OCI-LY1 (cell line): ENCODE data around the gene JAKMIP3.

Experiments used
- H2AFZ ChIP-seq: fragments of 200-600 bp; sonication (generic), shearing (Covaris generic); 2 replicates; pipeline ENCODE4 v1.6.0; 2014; ENCODE audit warnings: antibody characterized with exemption, mild to moderate bottlenecking, low read length
- H3F3A ChIP-seq: fragments of 200-600 bp; sonication (generic), shearing (Covaris generic); 2 replicates; pipeline ENCODE4 v1.6.0; 2014; ENCODE audit warnings: mild to moderate bottlenecking, antibody characterized with exemption, low read length, moderate library complexity; ENCODE audit not compliant: insufficient read depth
- H3K27ac ChIP-seq: fragments of 200-600 bp; sonication (generic); 2 replicates; pipeline ENCODE4 v1.5.1; 2014; ENCODE audit warnings: low read length, mixed run types, mild to moderate bottlenecking, low read depth; ENCODE audit not compliant: poor library complexity, severe bottlenecking
- H3K27me3 ChIP-seq: fragments of 200-600 bp; sonication (generic); 2 replicates; pipeline ENCODE4 v1.6.0; 2014; ENCODE audit warnings: antibody characterized with exemption, mild to moderate bottlenecking, low read length, moderate library complexity; ENCODE audit not compliant: insufficient read depth
- H3K36me3 ChIP-seq: fragments of 200-600 bp; sonication (generic); 2 replicates; pipeline ENCODE4 v1.6.1; 2014; ENCODE audit warnings: mild to moderate bottlenecking, antibody characterized with exemption, low read length, moderate library complexity, mixed read lengths; ENCODE audit not compliant: insufficient read depth
- H3K4me1 ChIP-seq: fragments of 200-600 bp; sonication (generic); 2 replicates; pipeline ENCODE4 v1.5.1; 2014; ENCODE audit warnings: mild to moderate bottlenecking, low read length, moderate library complexity; ENCODE audit not compliant: insufficient read depth, severe bottlenecking
- H3K4me2 ChIP-seq: fragments of 200-600 bp; sonication (generic), shearing (Covaris generic); 2 replicates; pipeline ENCODE4 v1.6.1; 2014; ENCODE audit warnings: low read length
- H3K4me3 ChIP-seq: fragments of 200-600 bp; sonication (generic); 2 replicates; pipeline ENCODE4 v1.5.1; 2014; ENCODE audit warnings: low read length, low read depth, mild to moderate bottlenecking, mixed read lengths; ENCODE audit not compliant: poor library complexity, severe bottlenecking
- H3K79me2 ChIP-seq: fragments of 200-600 bp; shearing (Covaris generic); 2 replicates; pipeline ENCODE4 v1.6.1; 2016; ENCODE audit warnings: mixed run types, low read length, mixed read lengths; ENCODE audit not compliant: insufficient read depth
- H3K9ac ChIP-seq: fragments of 200-600 bp; sonication (generic), shearing (Covaris generic); 2 replicates; pipeline ENCODE4 v1.6.1; 2014; ENCODE audit warnings: mild to moderate bottlenecking, low read length, mixed read lengths
- H3K9me2 ChIP-seq: fragments of 200-600 bp; sonication (generic), shearing (Covaris generic); 2 replicates; pipeline ENCODE4 v1.6.1; 2014; ENCODE audit warnings: low read depth, mild to moderate bottlenecking, low read length, mixed read lengths
- H3K9me3 ChIP-seq: fragments of 200-600 bp; shearing (Covaris generic); 2 replicates; pipeline ENCODE4 v1.6.1; 2014; ENCODE audit warnings: low read length, mixed read lengths
- H4K20me1 ChIP-seq: fragments of 200-600 bp; sonication (generic), shearing (Covaris generic); 2 replicates; pipeline ENCODE4 v1.6.0; 2016; ENCODE audit warnings: mild to moderate bottlenecking, low read length; ENCODE audit not compliant: insufficient read depth
- EZH2 ChIP-seq: fragments of 200-600 bp; sonication (generic), shearing (Covaris generic); IDR thresholded peaks from 2 replicates; pipeline ENCODE4 v1.8.0; 2017; ENCODE audit warnings: borderline replicate concordance, mixed run types, mild to moderate bottlenecking, antibody characterized with exemption, low read length, moderate library complexity, mixed read lengths
- TF ChIP-seq, protein P1 (sequence below): fragments of 200-600 bp; sonication (generic), shearing (Covaris generic); IDR thresholded peaks from 2 replicates; pipeline ENCODE4 v1.5.1; 2017; ENCODE audit warnings: mild to moderate bottlenecking, antibody characterized with exemption, low read length, moderate library complexity, mixed read lengths

JAKMIP3 gene

GRCh38 chr10:132066812-132067211, 1.1 kb downstream of the JAKMIP3 start:
- Histone ChIP-seq H3F3A (no peaks in the 10 kb centered on the region), H3K27me3 (no peaks in the 10 kb centered on the region), H3K27ac (no peak overlapping the region), H3K79me2 (no peaks in the 10 kb centered on the region), H3K4me2 (no peak overlapping the region), H3K9ac (no peak overlapping the region), H3K9me3 (no peaks in the 10 kb centered on the region), H3K4me1 (no peaks in the 10 kb centered on the region), H3K4me3 (no peak overlapping the region), H4K20me1 (no peaks in the 10 kb centered on the region), H2AFZ (no peak overlapping the region), H3K9me2 (no peaks in the 10 kb centered on the region), H3K36me3 (no peaks in the 10 kb centered on the region)
- TF ChIP-seq, protein P1, sequence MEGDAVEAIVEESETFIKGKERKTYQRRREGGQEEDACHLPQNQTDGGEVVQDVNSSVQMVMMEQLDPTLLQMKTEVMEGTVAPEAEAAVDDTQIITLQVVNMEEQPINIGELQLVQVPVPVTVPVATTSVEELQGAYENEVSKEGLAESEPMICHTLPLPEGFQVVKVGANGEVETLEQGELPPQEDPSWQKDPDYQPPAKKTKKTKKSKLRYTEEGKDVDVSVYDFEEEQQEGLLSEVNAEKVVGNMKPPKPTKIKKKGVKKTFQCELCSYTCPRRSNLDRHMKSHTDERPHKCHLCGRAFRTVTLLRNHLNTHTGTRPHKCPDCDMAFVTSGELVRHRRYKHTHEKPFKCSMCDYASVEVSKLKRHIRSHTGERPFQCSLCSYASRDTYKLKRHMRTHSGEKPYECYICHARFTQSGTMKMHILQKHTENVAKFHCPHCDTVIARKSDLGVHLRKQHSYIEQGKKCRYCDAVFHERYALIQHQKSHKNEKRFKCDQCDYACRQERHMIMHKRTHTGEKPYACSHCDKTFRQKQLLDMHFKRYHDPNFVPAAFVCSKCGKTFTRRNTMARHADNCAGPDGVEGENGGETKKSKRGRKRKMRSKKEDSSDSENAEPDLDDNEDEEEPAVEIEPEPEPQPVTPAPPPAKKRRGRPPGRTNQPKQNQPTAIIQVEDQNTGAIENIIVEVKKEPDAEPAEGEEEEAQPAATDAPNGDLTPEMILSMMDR = no peak
- TF ChIP-seq EZH2 = no peak

GRCh38 chr10:132068431-132069121, 2.8 kb downstream of the JAKMIP3 start:
- H3K9ac ChIP-seq = no peak overlapping the region
- TF ChIP-seq EZH2 = no peak
- TF ChIP-seq, protein P1 = no peak
- H3K9me2 ChIP-seq = no peaks in the 10 kb centered on the region
- H3K36me3 ChIP-seq = no peaks in the 10 kb centered on the region
- no peaks in the 10 kb centered on the region for H3K9me3 ChIP-seq
- H3K4me3 ChIP-seq = no peak overlapping the region
- no peak overlapping the region for H3K4me2 ChIP-seq
- H3K27ac ChIP-seq = no peak overlapping the region
- H3K27me3 ChIP-seq = no peaks in the 10 kb centered on the region
- H4K20me1 ChIP-seq = no peaks in the 10 kb centered on the region
- no peaks in the 10 kb centered on the region for H3K79me2 ChIP-seq
- no peak overlapping the region for H2AFZ ChIP-seq
- no peaks in the 10 kb centered on the region for H3K4me1 ChIP-seq
- H3F3A ChIP-seq = no peaks in the 10 kb centered on the region

- Histone ChIP-seq H3K9me3 (no peaks in the 10 kb centered on the region), H3F3A (no peaks in the 10 kb centered on the region), H3K9ac (no peak overlapping the region), H3K4me3 (no peak overlapping the region), H3K79me2 (no peaks in the 10 kb centered on the region), H2AFZ (no peak overlapping the region), H3K27ac (no peak overlapping the region), H4K20me1 (no peaks in the 10 kb centered on the region), H3K9me2 (no peaks in the 10 kb centered on the region), H3K27me3 (no peaks in the 10 kb centered on the region), H3K36me3 (no peaks in the 10 kb centered on the region), H3K4me1 (no peaks in the 10 kb centered on the region), H3K4me2 (no peak overlapping the region)
- no peak for TF ChIP-seq EZH2
- TF ChIP-seq, protein P1 = no peak
These were observed 3.5 kb downstream of the JAKMIP3 start for GRCh38 chr10:132069122-132069848.
